Naive B cell (primary cell): ENCODE results near the gene CMIP. TPM values are rescaled to one million over a fixed set of nuclear protein-coding genes. Genes with fewer than 3 reads are reported as not detected.

Source experiments
- ATAC-seq, 2 donors: fragments of 150-1000 bp; cut with Tn5 transposase; 2 replicates each; pipeline ENCODE4 v1.10.0; 2021; ENCODE audit warnings: low read depth in 2 of 2, mild to moderate bottlenecking in 2 of 2, moderate library complexity in 2 of 2
- DNase-seq: peaks from one replicate; pipeline ENCODE4 v3.0.0; 2022
- H3K27ac Mint-ChIP-seq, 6 donors: one replicate each; pipeline ENCODE4 v1.8.0; 2020 to 2022; ENCODE audit warnings: mild to moderate bottlenecking in 6 of 6, mixed read lengths in 6 of 6, moderate library complexity in 5 of 6, inconsistent platforms in 2 of 6
- H3K27me3 Mint-ChIP-seq, 3 donors: one replicate each; pipeline ENCODE4 v1.8.0; 2021 to 2022; ENCODE audit warnings: mixed read lengths in 3 of 3, mild to moderate bottlenecking in 1 of 3
- H3K36me3 Mint-ChIP-seq, 2 donors: one replicate each; pipeline ENCODE4 v1.8.0; 2020 to 2022; ENCODE audit warnings: mixed read lengths in 2 of 2, inconsistent platforms in 1 of 2, mild to moderate bottlenecking in 1 of 2
- H3K4me1 Mint-ChIP-seq, 3 donors: one replicate each; pipeline ENCODE4 v1.8.0; 2020 to 2022; ENCODE audit warnings: mixed read lengths in 3 of 3, inconsistent platforms in 1 of 3, mild to moderate bottlenecking in 1 of 3, moderate library complexity in 1 of 3
- H3K4me3 Mint-ChIP-seq, 8 donors: one replicate each; pipeline ENCODE4 v1.8.0; 2020 to 2022; ENCODE audit warnings: mild to moderate bottlenecking in 8 of 8, mixed read lengths in 8 of 8, moderate library complexity in 8 of 8, inconsistent platforms in 2 of 8
- H3K9me3 Mint-ChIP-seq, 7 donors: one replicate each; pipeline ENCODE4 v1.8.0; 2020 to 2022; ENCODE audit warnings: mixed read lengths in 7 of 7, mild to moderate bottlenecking in 5 of 7, inconsistent platforms in 2 of 7, moderate library complexity in 1 of 7
- polyA plus RNA-seq, 6 donors: library from polyadenylated mRNA; unstranded; fragments of 300-500 nt; fragmentation: Illumina TruSeq; gene quantifications; one replicate each; pipeline ENCODE4 v1.2.3, GENCODE V29; 2021; ENCODE audit warnings: low read depth in 6 of 6

The CMIP gene
- polyA plus RNA-seq, 6 donors from 2014 or later: 0.61 to 2.5 (median 1.3) TPM

DNA sequence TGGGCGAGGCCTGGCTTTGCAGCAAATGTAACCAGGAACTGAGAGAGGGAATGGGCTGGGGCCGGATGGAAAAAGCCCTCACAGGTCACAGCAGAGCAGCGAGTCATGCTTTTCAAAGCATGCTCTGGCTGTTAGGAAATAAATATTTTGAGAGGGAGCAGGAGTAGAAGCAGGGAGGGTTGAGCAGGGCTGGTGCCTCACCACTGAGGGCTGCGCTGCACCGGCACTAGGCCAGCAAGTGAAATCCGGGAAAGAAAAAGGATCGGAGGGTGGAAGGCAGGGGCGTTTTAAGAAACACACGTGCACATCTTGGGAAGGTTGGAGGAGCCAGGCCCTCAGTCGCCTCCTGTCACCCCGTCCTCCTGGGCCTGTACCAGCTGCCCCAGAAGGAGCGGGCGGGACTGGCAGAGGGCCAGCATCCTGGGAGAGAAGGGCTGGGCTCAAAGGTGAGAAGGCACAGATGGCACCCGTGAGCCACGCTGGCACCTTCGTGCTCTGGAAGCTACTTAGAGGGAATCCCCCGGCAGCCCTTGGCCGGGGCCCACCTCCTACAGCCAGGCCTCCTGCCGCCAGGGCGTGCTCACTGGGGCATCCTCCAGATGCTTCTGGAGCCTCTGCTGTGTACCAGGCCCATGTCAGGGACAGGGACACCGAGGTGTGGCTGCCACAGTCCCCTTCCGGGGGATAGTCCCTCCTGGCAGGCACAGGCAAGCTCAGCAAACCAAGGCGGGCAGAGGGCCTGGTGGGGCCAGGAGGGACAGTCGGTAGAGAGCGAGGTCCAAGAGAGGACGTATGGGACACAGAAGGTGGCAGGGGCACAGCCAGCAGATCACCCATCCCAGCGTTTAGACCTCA lies 263.0 kb downstream of the CMIP start:
- no peaks in the 10 kb centered on the region for H3K27me3 Mint-ChIP-seq
- peaks cover 16 to 34% of the 10 kb centered on the region in 2 donors for H3K36me3 Mint-ChIP-seq
- ATAC-seq (no peak), DNase-seq (no peak)
- no peaks in the 10 kb centered on the region for H3K4me1 Mint-ChIP-seq
- no peaks in the 10 kb centered on the region for H3K9me3 Mint-ChIP-seq
- peak overlapping the region in 3 of 6 donors; percentile 10 to 81 (median 47) for H3K27ac Mint-ChIP-seq
- peak overlapping the region in 1 of 8 donors; percentile 61 for H3K4me3 Mint-ChIP-seq

DNA sequence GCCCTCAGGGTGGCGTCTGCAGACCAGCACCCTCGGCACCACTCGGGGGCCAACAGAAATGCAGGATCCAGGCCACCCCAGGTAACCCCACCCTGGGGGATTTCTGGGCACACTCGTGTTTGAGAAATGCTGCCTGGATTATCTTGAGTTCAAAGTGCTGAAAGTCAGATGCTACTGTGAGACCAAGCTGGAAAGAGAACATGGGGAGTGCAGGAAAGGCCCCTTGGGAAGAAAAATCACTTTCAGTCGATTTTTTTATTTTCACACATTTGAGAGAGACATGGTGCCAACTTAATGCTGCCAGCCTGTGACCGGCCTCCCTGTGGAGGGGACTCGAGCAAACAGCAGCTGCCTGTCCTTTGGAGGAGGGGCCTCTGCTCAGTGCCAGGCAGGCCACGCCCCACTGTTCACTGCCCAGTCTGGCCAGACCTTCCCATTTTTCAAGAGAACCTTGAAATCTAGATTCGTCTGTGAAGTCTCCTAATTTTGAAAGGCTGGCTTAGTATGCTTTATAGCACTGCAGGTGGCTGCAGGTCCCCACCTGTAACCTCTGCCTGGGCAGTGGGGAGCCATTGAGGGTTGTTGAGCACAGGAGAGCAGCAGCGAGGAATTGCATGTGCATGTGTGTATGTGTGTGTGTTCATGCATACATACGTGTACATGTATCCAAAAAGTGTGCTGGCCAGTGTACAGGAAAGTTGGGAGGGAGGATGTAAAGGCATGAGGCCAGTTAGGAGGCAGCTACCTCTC lies 263.8 kb downstream of the CMIP start:
- H3K9me3 Mint-ChIP-seq: no peaks in the 10 kb centered on the region
- H3K4me1 Mint-ChIP-seq: peaks cover 0 to 3% (median 1%) of the 10 kb centered on the region in 3 donors
- no peaks in the 10 kb centered on the region for H3K27me3 Mint-ChIP-seq
- H3K4me3 Mint-ChIP-seq: no peak overlapping the region
- no peak for ATAC-seq
- H3K27ac Mint-ChIP-seq: peak overlapping the region in 2 of 6 donors; percentile 1 to 80
- no peak for DNase-seq
- peaks cover 8 to 26% of the 10 kb centered on the region in 2 donors for H3K36me3 Mint-ChIP-seq

DNA sequence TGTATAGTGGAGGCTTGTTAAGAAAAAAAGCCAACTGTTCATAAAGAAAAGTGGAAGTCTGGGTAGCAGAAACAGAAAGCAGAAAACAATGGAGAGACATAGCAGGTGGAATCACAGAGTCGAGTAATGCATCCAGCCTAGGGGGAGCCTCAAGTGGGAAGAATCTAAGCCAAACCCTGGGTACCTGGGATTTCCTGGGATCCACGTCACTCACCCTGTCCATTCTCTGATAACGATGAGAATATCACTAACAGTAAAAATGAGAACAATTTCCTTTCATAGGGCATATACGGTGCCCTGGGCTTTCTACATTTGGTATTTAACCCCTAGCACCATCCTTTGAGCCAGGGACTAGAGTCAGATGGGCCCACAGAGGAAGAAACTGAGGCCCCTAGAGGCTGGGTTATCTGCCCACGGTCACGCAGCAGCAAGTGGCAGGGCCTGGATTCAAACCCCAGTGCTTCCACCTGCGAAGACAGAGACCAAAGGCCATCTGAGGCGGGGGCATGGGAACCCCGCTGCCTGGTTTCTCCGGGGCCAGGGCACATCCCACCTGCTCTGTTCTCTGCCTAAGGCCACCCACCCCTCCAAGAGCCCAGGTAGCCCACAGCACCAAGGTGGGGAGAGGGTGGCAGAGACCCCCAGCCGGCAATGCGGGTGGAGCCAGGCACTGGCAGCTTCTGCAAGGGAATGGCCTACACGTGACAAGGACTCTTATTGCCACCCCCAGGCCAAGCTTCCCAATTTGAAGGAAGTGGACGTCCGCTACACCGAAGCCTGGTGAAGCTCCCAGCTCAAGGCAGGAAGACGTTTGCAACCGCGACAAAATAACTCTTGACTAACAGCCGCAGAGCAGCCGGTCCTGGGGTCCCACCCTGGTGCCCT lies 264.6 kb downstream of the CMIP start:
- H3K27ac Mint-ChIP-seq: peak overlapping the region in 3 of 6 donors; percentile 1 to 92 (median 80)
- no peak for DNase-seq
- no peaks in the 10 kb centered on the region for H3K27me3 Mint-ChIP-seq
- no peak for ATAC-seq
- H3K36me3 Mint-ChIP-seq: peaks cover 8 to 24% of the 10 kb centered on the region in 2 donors
- H3K4me1 Mint-ChIP-seq: peaks cover 4 to 10% (median 8%) of the 10 kb centered on the region in 3 donors
- H3K4me3 Mint-ChIP-seq: no peak overlapping the region
- no peaks in the 10 kb centered on the region for H3K9me3 Mint-ChIP-seq

DNA sequence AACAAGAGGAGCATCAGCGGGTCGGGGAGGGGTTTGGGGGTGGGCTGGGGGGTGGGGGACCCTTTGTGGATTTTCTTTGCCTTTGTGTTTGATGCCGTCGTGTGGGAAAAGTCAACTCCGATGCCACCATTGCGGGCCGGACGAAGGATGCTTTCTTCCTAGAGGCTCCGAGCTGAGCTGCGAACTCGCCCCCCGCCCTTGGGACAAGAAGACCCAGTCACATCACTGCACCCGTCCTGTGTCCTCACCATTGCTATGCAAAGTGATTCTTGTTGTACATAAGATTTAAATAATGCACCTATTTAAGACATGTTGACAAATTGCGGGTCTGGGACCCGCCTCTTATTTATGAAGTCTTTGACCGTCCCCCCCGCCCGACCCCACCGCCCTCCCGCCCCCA lies 265.4 kb downstream of the CMIP start:
- Mint-ChIP-seq H3K4me1 (peaks cover 10 to 17% (median 15%) of the 10 kb centered on the region in 3 donors), H3K4me3 (no peak overlapping the region), H3K36me3 (peaks cover 8 to 24% of the 10 kb centered on the region in 2 donors), H3K27me3 (no peaks in the 10 kb centered on the region), H3K27ac (no peak overlapping the region), H3K9me3 (no peaks in the 10 kb centered on the region)
- no peak for DNase-seq
- no peak for ATAC-seq

DNA sequence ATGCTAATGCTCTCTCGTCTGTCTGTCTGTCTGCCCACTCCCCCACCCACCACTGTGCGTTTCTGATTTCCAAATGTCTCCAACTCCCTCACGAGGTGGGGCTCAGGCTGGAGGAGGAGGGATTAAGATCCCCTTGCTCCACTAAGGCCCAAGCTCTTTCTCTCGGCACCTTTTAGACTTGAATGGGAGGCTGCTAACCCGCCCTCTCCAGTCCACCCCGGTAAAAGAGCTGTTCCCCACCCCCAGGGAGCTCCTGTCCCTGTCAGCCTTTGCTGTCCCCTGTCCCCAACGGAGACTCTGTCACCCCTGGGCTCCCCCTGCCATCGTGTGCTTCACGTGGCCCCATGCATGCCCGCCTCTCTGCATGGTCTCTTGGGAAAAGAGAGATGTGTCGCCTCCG lies 266.0 kb downstream of the CMIP start:
- H3K36me3 Mint-ChIP-seq: peaks cover 8 to 24% of the 10 kb centered on the region in 2 donors
- ATAC-seq (no peak), DNase-seq (no peak)
- H3K9me3 Mint-ChIP-seq: no peaks in the 10 kb centered on the region
- no peak overlapping the region for H3K27ac Mint-ChIP-seq
- peaks cover 15 to 23% (median 20%) of the 10 kb centered on the region in 3 donors for H3K4me1 Mint-ChIP-seq
- no peaks in the 10 kb centered on the region for H3K27me3 Mint-ChIP-seq
- H3K4me3 Mint-ChIP-seq: no peak overlapping the region

DNA sequence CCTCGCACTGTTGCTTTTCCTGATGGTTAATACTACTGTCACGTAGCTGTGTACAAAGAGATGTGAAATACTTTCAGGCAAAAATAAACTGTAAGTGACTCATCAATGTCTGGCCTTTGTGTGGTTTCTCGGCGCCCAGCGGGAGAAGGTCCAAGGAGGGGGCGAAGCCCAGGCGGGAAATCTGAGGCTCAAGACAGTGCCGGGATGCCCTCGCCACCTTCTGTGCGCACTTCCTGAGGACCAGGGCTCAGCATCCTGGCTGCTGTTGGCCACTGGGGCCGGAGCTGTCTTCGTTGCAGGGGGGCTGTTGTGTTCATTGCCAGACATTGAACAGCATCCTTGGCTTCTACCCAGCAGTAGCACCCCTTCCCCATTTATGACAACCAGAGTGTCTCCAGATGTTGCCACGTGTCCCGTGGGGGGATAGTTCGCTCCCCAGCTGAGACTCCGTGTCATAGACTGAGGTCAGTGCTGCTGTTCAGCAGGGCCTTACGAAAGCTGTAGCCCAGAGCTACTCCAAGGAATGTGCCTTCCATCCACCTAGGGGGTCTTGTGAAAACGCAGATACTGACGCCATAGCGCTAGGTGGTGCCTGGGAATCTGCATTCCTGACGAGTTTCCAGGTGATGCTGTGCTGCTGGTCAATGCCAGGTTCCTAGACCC lies 267.2 kb downstream of the CMIP start:
- H3K36me3 Mint-ChIP-seq: peaks cover 7 to 21% of the 10 kb centered on the region in 2 donors
- peaks cover 27 to 35% (median 32%) of the 10 kb centered on the region in 3 donors for H3K4me1 Mint-ChIP-seq
- H3K4me3 Mint-ChIP-seq: peak overlapping the region in 1 of 8 donors; percentile 32
- DNase-seq: no peak
- no peak for ATAC-seq
- no peaks in the 10 kb centered on the region for H3K27me3 Mint-ChIP-seq
- no peaks in the 10 kb centered on the region for H3K9me3 Mint-ChIP-seq
- peak overlapping the region in 1 of 6 donors; percentile 76 for H3K27ac Mint-ChIP-seq

DNA sequence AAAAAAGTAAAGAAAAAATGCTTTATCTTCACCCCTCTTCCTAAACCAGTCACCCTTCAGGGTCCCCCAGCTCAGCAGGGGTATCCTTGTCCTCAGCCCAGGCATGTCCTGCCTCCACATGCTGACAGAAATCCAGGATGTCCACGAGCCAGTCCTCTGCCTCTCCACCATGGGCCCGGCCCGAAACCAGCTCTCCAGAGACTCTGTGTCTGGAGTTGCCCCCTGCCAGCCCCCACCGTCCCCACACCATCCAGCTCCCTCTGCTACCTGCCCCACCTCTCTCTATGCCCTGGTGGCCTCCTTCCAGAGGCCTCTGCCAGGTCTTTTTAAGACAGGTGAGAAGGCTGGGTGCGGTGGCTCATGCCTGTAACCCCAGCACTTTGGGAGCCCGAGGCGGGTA lies 268.1 kb downstream of the CMIP start:
- peak overlapping the region in 1 of 6 donors; percentile 44 for H3K27ac Mint-ChIP-seq
- peaks cover 0 to 12% of the 10 kb centered on the region in 2 donors for H3K36me3 Mint-ChIP-seq
- DNase-seq (no peak), ATAC-seq (no peak)
- H3K4me1 Mint-ChIP-seq: peaks cover 32 to 44% (median 38%) of the 10 kb centered on the region in 3 donors
- H3K27me3 Mint-ChIP-seq: no peaks in the 10 kb centered on the region
- no peak overlapping the region for H3K4me3 Mint-ChIP-seq
- peaks cover 0 to 1% (median 0%) of the 10 kb centered on the region in 7 donors for H3K9me3 Mint-ChIP-seq

DNA sequence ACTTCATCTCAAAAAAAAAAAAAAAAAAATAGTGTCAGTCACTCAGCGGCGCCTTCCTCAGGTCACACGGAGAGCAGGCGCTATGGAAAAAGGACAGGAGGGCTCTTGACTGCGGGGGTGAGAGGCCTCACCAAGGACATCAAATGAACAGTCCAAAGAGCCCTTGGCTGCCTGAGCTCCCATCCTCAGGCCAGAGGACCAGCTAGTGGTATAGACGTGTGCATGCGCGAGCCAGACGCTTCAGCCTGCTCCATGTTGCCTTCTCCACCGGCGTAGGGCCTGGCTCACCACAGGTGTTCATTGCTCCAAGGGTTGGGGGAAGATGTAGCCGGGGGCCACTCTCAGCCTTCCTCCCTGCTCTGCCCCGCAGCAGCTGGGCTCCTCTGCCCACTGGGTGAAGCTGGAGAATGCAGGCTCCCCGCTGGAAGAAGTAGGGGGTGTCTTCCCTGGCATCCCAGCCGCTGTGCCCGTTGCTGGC lies 268.7 kb downstream of the CMIP start:
- Mint-ChIP-seq H3K27me3 (no peaks in the 10 kb centered on the region), H3K4me3 (peak overlapping the region in 1 of 8 donors; percentile 76), H3K36me3 (peaks cover 0 to 9% of the 10 kb centered on the region in 2 donors), H3K27ac (peak overlapping the region in 1 of 6 donors; percentile 56), H3K9me3 (peaks cover 0 to 4% (median 0%) of the 10 kb centered on the region in 7 donors), H3K4me1 (peaks cover 36 to 50% (median 44%) of the 10 kb centered on the region in 3 donors)
- DNase-seq (no peak), ATAC-seq (no peak)

DNA sequence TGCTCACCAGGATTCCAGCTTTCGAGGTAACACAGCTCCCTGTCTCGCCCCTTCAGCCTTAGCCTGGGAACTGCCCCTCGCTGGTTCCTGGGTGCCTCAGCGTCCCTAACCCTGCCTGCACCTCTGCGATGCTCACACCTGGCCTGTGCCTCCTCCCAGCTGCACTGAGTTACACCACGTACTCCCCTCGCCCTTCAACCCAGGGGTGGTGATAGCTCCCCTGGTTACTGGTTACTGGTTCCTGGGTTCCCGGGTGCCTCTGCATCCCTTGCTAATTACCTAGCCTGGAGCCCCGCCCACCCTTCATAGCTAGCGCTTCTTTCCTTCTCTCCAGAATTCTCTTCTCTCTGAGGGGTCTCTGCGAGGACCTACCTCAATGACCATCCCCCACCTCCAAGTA lies 269.2 kb downstream of the CMIP start:
- no peak for ATAC-seq
- Mint-ChIP-seq H3K27me3 (no peaks in the 10 kb centered on the region), H3K36me3 (peaks cover 0 to 5% of the 10 kb centered on the region in 2 donors), H3K4me3 (peak overlapping the region in 1 of 8 donors; percentile 78), H3K27ac (peak overlapping the region in 1 of 6 donors; percentile 56), H3K4me1 (peaks cover 40 to 55% (median 49%) of the 10 kb centered on the region in 3 donors), H3K9me3 (peaks cover 0 to 4% (median 0%) of the 10 kb centered on the region in 7 donors)
- no peak for DNase-seq

DNA sequence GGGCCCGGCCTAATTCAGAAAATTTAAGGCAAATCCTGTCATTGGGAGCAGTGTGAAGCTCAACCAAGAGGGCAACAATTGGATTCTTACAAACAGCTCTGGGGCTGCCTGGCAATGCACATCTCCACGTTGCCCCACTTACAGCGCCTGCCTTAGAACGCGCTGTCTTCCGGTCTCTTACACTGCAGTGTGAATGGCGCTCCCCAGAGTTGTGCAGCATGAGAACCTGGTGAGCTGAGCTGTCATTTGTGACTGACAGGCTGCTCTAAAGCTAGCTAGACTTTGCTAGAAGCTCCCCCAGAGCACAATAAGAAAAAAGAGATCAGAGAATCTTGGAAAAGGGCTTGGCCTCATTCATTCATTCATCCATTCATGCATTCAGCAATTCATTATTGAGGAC lies 270.0 kb downstream of the CMIP start:
- Mint-ChIP-seq H3K27ac (peak overlapping the region in 3 of 6 donors; percentile 72 to 98 (median 94)), H3K27me3 (no peaks in the 10 kb centered on the region), H3K4me3 (peak overlapping the region in 7 of 8 donors; percentile 13 to 87 (median 80)), H3K4me1 (peaks cover 43 to 61% (median 52%) of the 10 kb centered on the region in 3 donors), H3K9me3 (peaks cover 0 to 4% (median 0%) of the 10 kb centered on the region in 7 donors), H3K36me3 (no peaks in the 10 kb centered on the region)
- ATAC-seq (no peak), DNase-seq (no peak)

DNA sequence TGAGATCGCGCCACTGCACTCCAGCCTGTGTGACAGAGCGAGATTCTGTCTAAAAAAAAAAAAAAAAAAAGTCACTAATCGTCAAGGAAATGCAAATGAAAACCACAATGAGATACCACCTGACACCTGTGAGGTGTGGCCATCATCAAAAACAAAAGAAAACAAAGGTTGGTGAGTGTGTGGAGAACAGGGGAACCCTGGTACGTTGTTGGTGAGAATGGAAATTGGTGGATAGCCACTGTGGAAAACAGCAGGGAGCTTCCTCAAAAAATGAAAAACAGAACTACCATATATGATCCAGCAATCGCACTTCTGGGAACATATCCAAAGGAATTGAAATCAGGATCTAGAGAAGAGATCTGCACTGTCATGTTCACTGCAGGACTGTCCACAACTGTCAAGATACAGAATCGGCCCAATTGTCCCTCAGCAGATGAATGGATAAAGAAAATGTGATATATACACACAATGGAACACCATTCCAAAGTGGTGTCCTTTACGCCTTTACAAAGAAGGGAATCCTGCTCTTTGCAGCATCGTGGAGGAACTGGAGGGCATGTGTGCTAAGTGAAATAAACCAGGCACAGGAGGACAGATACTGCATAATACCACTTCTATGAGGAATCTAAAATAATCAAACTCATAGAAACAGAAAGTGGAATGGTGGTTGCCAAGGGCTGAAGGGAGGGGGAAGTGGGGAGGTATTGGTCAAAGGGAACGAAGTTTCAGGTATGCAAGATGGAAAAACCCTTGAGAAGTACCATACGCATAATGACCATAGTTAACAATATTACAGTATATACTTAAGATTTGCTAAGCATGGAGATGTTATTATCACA lies 271.0 kb downstream of the CMIP start:
- Mint-ChIP-seq H3K9me3 (peaks cover 0 to 9% (median 0%) of the 10 kb centered on the region in 7 donors), H3K27me3 (no peaks in the 10 kb centered on the region), H3K27ac (peak overlapping the region; percentile 77 to 98 (median 94)), H3K36me3 (no peaks in the 10 kb centered on the region), H3K4me3 (peak overlapping the region; percentile 73 to 92 (median 80)), H3K4me1 (peaks cover 44 to 64% (median 52%) of the 10 kb centered on the region in 3 donors)
- peak; percentile 73 to 79 for ATAC-seq
- DNase-seq: peak; percentile 63
